ENCODE data around the gene CUL2.

- TF ChIP-seq CTCF (IDR thresholded peaks at IDR 0.05; ENCODE audit: low read depth, low read length, poor library complexity, severe bottlenecking) (no peak), EZH2phosphoT487 (IDR thresholded peaks at IDR 0.05; ENCODE audit: borderline replicate concordance, low read length) (no peak)
These were observed 32.0 kb downstream of the CUL2 start for GRCh38 chr10:35058134-35058533.

Data from DOHH2 (cell line).